Esophagus muscularis mucosa (tissue), 4 donors: ENCODE results near the gene ATP5F1B. TPM values are rescaled to one million over a fixed set of nuclear protein-coding genes. Genes with fewer than 3 reads are reported as not detected.
A peak's percentile ranks its signal among the peaks of the same experiment; 100 is the strongest.

Experiments
- DNase-seq: peaks from one replicate; pipeline ENCODE4 v3.0.0-alpha.2; 2017; ENCODE audit errors: extremely low spot score
- H3K27ac ChIP-seq, 4 donors: fragments of 200-600 bp; sonication (generic); replicated peaks in 1 of 4; 1 replicate in 3 of 4; 2 replicates in 1 of 4; pipeline ENCODE4 v1.5.1; 2016 to 2019; ENCODE audit warnings: mild to moderate bottlenecking in 1 of 4
- H3K27me3 ChIP-seq, 4 donors: fragments of 200-600 bp; sonication (generic); one replicate each; pipeline versions ENCODE4 v1.5.1 to v1.6.0; 2016 to 2019
- H3K36me3 ChIP-seq, 4 donors: fragments of 200-600 bp; sonication (generic); one replicate each; pipeline ENCODE4 v1.5.1; 2016 to 2019
- H3K4me1 ChIP-seq, 4 donors: fragments of 200-600 bp; sonication (generic); one replicate each; pipeline ENCODE4 v1.5.1; 2016 to 2019
- H3K4me3 ChIP-seq, 4 donors: fragments of 200-600 bp; sonication (generic); 1 replicate in 2 of 4; 2 replicates in 2 of 4; pipeline ENCODE4 v1.5.1; 2016 to 2019; ENCODE audit warnings: mild to moderate bottlenecking in 4 of 4, moderate library complexity in 1 of 4
- H3K9me3 ChIP-seq, 4 donors: fragments of 200-600 bp; sonication (generic); 1 replicate in 3 of 4; 2 replicates in 1 of 4; pipeline ENCODE4 v1.5.1; 2016 to 2019
- CTCF ChIP-seq, 3 experiments: fragments of 200-600 bp in 2 of 3; fragments of 450-650 bp in 1 of 3; sonication (generic) in 2 of 3; IDR thresholded peaks; one replicate each; pipeline ENCODE4 v1.5.1; 2017 to 2019; ENCODE audit warnings: antibody characterized with exemption in 3 of 3, mild to moderate bottlenecking in 2 of 3, moderate library complexity in 1 of 3
- EP300 ChIP-seq: sonication (generic); formaldehyde crosslinking; IDR thresholded peaks from one replicate; pipeline ENCODE4 v1.6.1; 2017; ENCODE audit warnings: antibody characterized with exemption
- POLR2A ChIP-seq: fragments of 450-650 bp; IDR thresholded peaks from one replicate; pipeline ENCODE4 v1.6.1; 2017; ENCODE audit warnings: antibody characterized with exemption, moderate library complexity, mild to moderate bottlenecking, low read depth
- POLR2AphosphoS5 ChIP-seq, 2 donors: sonication (generic); formaldehyde crosslinking; IDR thresholded peaks; one replicate each; pipeline ENCODE4 v1.6.1; 2017; ENCODE audit warnings: antibody characterized with exemption in 2 of 2
- WGBS: methylation state at CpG from one replicate; pipeline ENCODE4 v1.1.5; 2018; 5-methylcytosine and 5-hydroxymethylcytosine counted together
- intact Hi-C: fragments of 100-400 bp; cut with DNase I; formaldehyde crosslinking; loops from one replicate; pipeline ENCODE4 v1.15.1; 2023
- total RNA-seq, 4 donors: library from RNA; depleted of rRNA; stranded (reverse); fragments of >200 nt; gene quantifications; one replicate each; pipeline versions ENCODE4 v1.1.0 to v1.2.1, GENCODE V29; 2016

The ATP5F1B gene
- total RNA-seq, 4 donors from 2014 or later = 383 to 465 (median 424) TPM

DNA sequence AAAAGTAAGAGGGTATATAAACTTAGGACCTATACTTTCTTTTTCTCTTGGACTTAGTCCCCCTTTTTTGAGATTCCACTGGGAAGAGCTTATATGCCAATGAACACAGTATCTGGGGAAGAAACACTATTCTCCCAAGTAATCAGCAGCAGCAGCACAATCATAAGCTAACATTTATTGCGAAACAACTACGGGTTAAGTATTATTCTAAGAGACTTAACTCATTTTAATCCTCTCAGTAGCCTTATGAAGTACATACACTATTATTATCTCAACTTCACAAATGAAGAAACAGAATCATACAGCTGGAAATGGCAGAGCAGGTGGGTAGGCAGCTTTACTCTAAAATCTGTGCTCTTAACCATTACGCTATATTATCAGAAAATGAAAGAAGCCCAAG lies 43.5 kb downstream of the ATP5F1B start:
- H3K4me3 ChIP-seq = no peak overlapping the region
- H3K4me1 ChIP-seq = peaks cover 0 to 2% (median under 1%) of the 10 kb centered on the region in 4 donors
- TF ChIP-seq CTCF (IDR thresholded peaks at IDR 0.05) (no peak), EP300 (no peak), POLR2AphosphoS5 (IDR thresholded peaks at IDR 0.05) (no peak), POLR2A (no peak)
- intact Hi-C loops = no loop called here
- DNase-seq = no peak
- 83% methylated on average over 3 of the region's 3 CpGs for WGBS
- H3K27ac ChIP-seq = no peak overlapping the region
- no peaks in the 10 kb centered on the region for H3K9me3 ChIP-seq
- H3K27me3 ChIP-seq = peaks cover 0 to 3% (median 0%) of the 10 kb centered on the region in 4 donors
- H3K36me3 ChIP-seq = peaks cover 87 to 100% (median 99%) of the 10 kb centered on the region in 4 donors

GRCh38 chr12:56601503-56601902 lies 44.3 kb downstream of the ATP5F1B start:
- TF ChIP-seq EP300 (no peak), POLR2AphosphoS5 (IDR thresholded peaks at IDR 0.05) (no peak), POLR2A (no peak), CTCF (IDR thresholded peaks at IDR 0.05) (no peak)
- intact Hi-C loops = no loop called here
- Histone ChIP-seq H3K27me3 (peaks cover 0 to 3% (median 0%) of the 10 kb centered on the region in 4 donors), H3K36me3 (peaks cover 85 to 100% (median 97%) of the 10 kb centered on the region in 4 donors), H3K4me1 (peaks cover 6 to 9% (median 6%) of the 10 kb centered on the region in 4 donors), H3K27ac (no peak overlapping the region), H3K4me3 (no peak overlapping the region), H3K9me3 (no peaks in the 10 kb centered on the region)
- 40% methylated on average over 1 of the region's 3 CpGs for WGBS
- no peak for DNase-seq

GRCh38 chr12:56600753-56601152 lies 45.0 kb downstream of the ATP5F1B start:
- WGBS = 93% methylated on average over 3 of the region's 6 CpGs
- no peaks in the 10 kb centered on the region for H3K9me3 ChIP-seq
- peaks cover 0 to 3% (median 0%) of the 10 kb centered on the region in 4 donors for H3K27me3 ChIP-seq
- intact Hi-C loops = no loop called here
- peak overlapping the region in 1 of 4 donors; percentile 23 for H3K27ac ChIP-seq
- peaks cover 6 to 9% (median 7%) of the 10 kb centered on the region in 4 donors for H3K4me1 ChIP-seq
- DNase-seq = no peak
- TF ChIP-seq POLR2A = no peak
- peaks cover 79 to 100% (median 93%) of the 10 kb centered on the region in 4 donors for H3K36me3 ChIP-seq
- H3K4me3 ChIP-seq = no peak overlapping the region

- Histone ChIP-seq H3K4me1 (peaks cover 6 to 9% (median 7%) of the 10 kb centered on the region in 4 donors), H3K27me3 (peaks cover 0 to 3% (median 0%) of the 10 kb centered on the region in 4 donors), H3K9me3 (no peaks in the 10 kb centered on the region), H3K27ac (no peak overlapping the region), H3K36me3 (peaks cover 70 to 100% (median 88%) of the 10 kb centered on the region in 4 donors), H3K4me3 (no peak overlapping the region)
- intact Hi-C loops = no loop called here
- no peak for DNase-seq
- WGBS = 93% methylated on average over 9 of the region's 10 CpGs
- TF ChIP-seq POLR2AphosphoS5 (IDR thresholded peaks at IDR 0.05) (no peak), CTCF (IDR thresholded peaks at IDR 0.05) (no peak), EP300 (no peak), POLR2A (no peak)
These were observed 46.0 kb downstream of the ATP5F1B start for GRCh38 chr12:56599797-56600196.

DNA sequence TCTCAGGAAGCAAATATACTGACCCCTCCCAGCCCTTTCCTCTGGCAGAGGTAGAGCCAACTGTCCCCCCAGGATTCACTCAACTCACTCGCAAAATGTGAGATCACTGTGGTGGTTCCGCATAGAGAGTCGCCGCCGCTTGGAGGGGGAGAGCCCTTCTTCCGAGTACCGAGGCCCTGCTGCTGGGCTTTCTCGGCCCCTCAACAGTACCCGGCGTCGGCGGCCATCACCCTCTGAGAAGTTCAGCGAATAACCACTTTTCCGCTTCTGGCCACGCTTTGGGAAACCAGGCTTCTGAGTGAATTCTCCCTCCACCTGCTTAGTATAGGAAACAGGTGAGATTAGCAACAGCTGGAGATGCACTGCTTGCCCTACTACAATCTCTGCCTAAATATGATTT lies 46.7 kb downstream of the ATP5F1B start:
- Histone ChIP-seq H3K4me3 (no peak overlapping the region), H3K9me3 (no peaks in the 10 kb centered on the region), H3K27me3 (peaks cover 0 to 3% (median 0%) of the 10 kb centered on the region in 4 donors), H3K27ac (no peak overlapping the region), H3K4me1 (peaks cover 9 to 15% (median 12%) of the 10 kb centered on the region in 4 donors), H3K36me3 (peaks cover 62 to 93% (median 80%) of the 10 kb centered on the region in 4 donors)
- intact Hi-C loops = no loop called here
- no peak for TF ChIP-seq CTCF (IDR thresholded peaks at IDR 0.05)
- TF ChIP-seq POLR2A = no peak
- TF ChIP-seq POLR2AphosphoS5 (IDR thresholded peaks at IDR 0.05) = no peak
- no peak for TF ChIP-seq EP300
- DNase-seq = no peak
- 91% methylated on average over 15 of the region's 15 CpGs for WGBS
